WTC11 (cell line): ENCODE measurements around the gene NUDCD3. TPM values are rescaled to one million over a fixed set of nuclear protein-coding genes. Genes with fewer than 3 reads are reported as not detected.
A peak's percentile ranks its signal among the peaks of the same experiment; 100 is the strongest.

Source experiments
- ATAC-seq: fragments of 200-7000 bp; cut with Tn5 transposase; 2 replicates; pipeline ENCODE4 v1.10.0; 2021; ENCODE audit warnings: mild to moderate bottlenecking, moderate library complexity
- CTCF ChIA-PET: fragments of 300-600 bp; sonication (Branson Sonifier 250); formaldehyde crosslinking; loops from one replicate; lab custom pipeline; 2021; ENCODE audit warnings: antibody characterized with exemption; lab: Charles Lee
- POLR2A ChIA-PET: fragments of 350-600 bp; sonication (Branson Sonifier 250); formaldehyde crosslinking; loops from one replicate; lab custom pipeline; 2021; ENCODE audit warnings: antibody characterized with exemption; lab: Charles Lee
- DNase-seq: peaks from one replicate; pipeline ENCODE4 v3.0.0; 2021; ENCODE audit warnings: low spot score
- H3K27ac Mint-ChIP-seq: 2 replicates; pipeline ENCODE4 v1.8.0; 2021; ENCODE audit warnings: mixed read lengths
- H3K27me3 Mint-ChIP-seq: 2 replicates; pipeline ENCODE4 v1.8.0; 2021; ENCODE audit warnings: low read depth, mild to moderate bottlenecking, moderate library complexity, mixed read lengths
- H3K36me3 Mint-ChIP-seq: 2 replicates; pipeline ENCODE4 v1.8.0; 2021; ENCODE audit warnings: mixed read lengths
- H3K4me1 Mint-ChIP-seq: 2 replicates; pipeline ENCODE4 v1.8.0; 2022; ENCODE audit warnings: mixed read lengths
- H3K4me3 Mint-ChIP-seq: 2 replicates; pipeline ENCODE4 v1.8.0; 2021; ENCODE audit warnings: mild to moderate bottlenecking, moderate library complexity, mixed read lengths
- H3K9me3 Mint-ChIP-seq: 2 replicates; pipeline ENCODE4 v1.8.0; 2021; ENCODE audit warnings: mixed read lengths
- ATF1 ChIP-seq: sonication (generic); formaldehyde crosslinking; IDR thresholded peaks from 2 replicates; pipeline ENCODE4 v1.8.1; 2023; ENCODE audit warnings: mild to moderate bottlenecking, moderate library complexity, missing genetic modification reagents
- ATF6 ChIP-seq: sonication (generic); formaldehyde crosslinking; IDR thresholded peaks from 2 replicates; pipeline ENCODE4 v1.8.1; 2023; ENCODE audit warnings: mild to moderate bottlenecking, missing genetic modification reagents
- ETV6 ChIP-seq: sonication (generic); formaldehyde crosslinking; IDR thresholded peaks from 2 replicates; pipeline ENCODE4 v1.8.1; 2022; ENCODE audit warnings: mild to moderate bottlenecking, missing genetic modification reagents
- FOXK1 ChIP-seq: sonication (generic); formaldehyde crosslinking; IDR thresholded peaks from 2 replicates; pipeline ENCODE4 v1.8.0; 2022; ENCODE audit warnings: mild to moderate bottlenecking, moderate library complexity, missing genetic modification reagents
- FOXP1 ChIP-seq: sonication (generic); formaldehyde crosslinking; IDR thresholded peaks from 2 replicates; pipeline ENCODE4 v1.8.0; 2022; ENCODE audit warnings: missing genetic modification reagents, mild to moderate bottlenecking, moderate library complexity, borderline replicate concordance
- GRHL2 ChIP-seq: fragments of 250-450 bp; sonication (Bioruptor Pico); IDR thresholded peaks from 2 replicates; pipeline ENCODE4 v1.8.0; 2022; ENCODE audit warnings: mild to moderate bottlenecking, moderate library complexity; ENCODE audit not compliant: insufficient replicate concordance, severe bottlenecking
- IRF2 ChIP-seq: sonication (generic); formaldehyde crosslinking; IDR thresholded peaks from 2 replicates; pipeline ENCODE4 v1.8.0; 2022; ENCODE audit warnings: low read depth, missing genetic modification reagents, borderline replicate concordance
- JUN ChIP-seq: sonication (generic); formaldehyde crosslinking; IDR thresholded peaks from 2 replicates; pipeline ENCODE4 v1.8.0; 2023; ENCODE audit warnings: mild to moderate bottlenecking, missing genetic modification reagents
- NFYB ChIP-seq: sonication (generic); formaldehyde crosslinking; conservative IDR thresholded peaks from 2 replicates; pipeline ENCODE4 v1.8.0; 2022; ENCODE audit warnings: low read depth, missing genetic modification reagents
- PRDM15 ChIP-seq: sonication (generic); formaldehyde crosslinking; IDR thresholded peaks from 2 replicates; pipeline ENCODE4 v1.8.0; 2022; ENCODE audit warnings: missing genetic modification reagents
- RELA ChIP-seq: sonication (generic); formaldehyde crosslinking; IDR thresholded peaks from 2 replicates; pipeline ENCODE4 v1.8.1; 2022; ENCODE audit warnings: missing genetic modification reagents, mild to moderate bottlenecking, borderline replicate concordance
- TCF7 ChIP-seq: sonication (generic); formaldehyde crosslinking; IDR thresholded peaks from 2 replicates; pipeline ENCODE4 v1.8.0; 2022; ENCODE audit warnings: mild to moderate bottlenecking, low read depth, missing genetic modification reagents, moderate library complexity
- TP53 ChIP-seq: sonication (generic); formaldehyde crosslinking; IDR thresholded peaks from 2 replicates; pipeline ENCODE4 v1.8.1; 2023; ENCODE audit warnings: mild to moderate bottlenecking, missing genetic modification reagents
- ZNF219 ChIP-seq: sonication (generic); formaldehyde crosslinking; IDR thresholded peaks from 2 replicates; pipeline ENCODE4 v1.8.0; 2023; ENCODE audit warnings: missing genetic modification reagents, mild to moderate bottlenecking, borderline replicate concordance
- ZNF281 ChIP-seq: sonication (generic); formaldehyde crosslinking; IDR thresholded peaks from 2 replicates; pipeline ENCODE4 v1.8.0; 2023; ENCODE audit warnings: mild to moderate bottlenecking, missing genetic modification reagents
- ZNF317 ChIP-seq: sonication (generic); formaldehyde crosslinking; IDR thresholded peaks from 2 replicates; pipeline ENCODE4 v1.8.1; 2023; ENCODE audit warnings: low read depth, mild to moderate bottlenecking, moderate library complexity, missing genetic modification reagents, borderline replicate concordance
- ZNF416 ChIP-seq: fragments of 250-450 bp; sonication (Bioruptor Pico); IDR thresholded peaks from 2 replicates; pipeline ENCODE4 v1.9.0; 2021; ENCODE audit warnings: mild to moderate bottlenecking, inconsistent platforms
- total RNA-seq: library from RNA; stranded (reverse); gene quantifications from 3 replicates; pipeline ENCODE4 v1.2.3, GENCODE V29; 2021
- TF ChIP-seq, protein P1 (sequence below): sonication (generic); formaldehyde crosslinking; IDR thresholded peaks from 2 replicates; pipeline ENCODE4 v1.8.1; 2022; ENCODE audit warnings: low read depth, missing genetic modification reagents, borderline replicate concordance
- TF ChIP-seq, protein P2 (sequence below): fragments of 250-450 bp; sonication (Bioruptor Pico); IDR thresholded peaks from 2 replicates; pipeline ENCODE4 v1.8.0; 2021; ENCODE audit warnings: mild to moderate bottlenecking
- TF ChIP-seq, protein P3 (sequence below): sonication (generic); formaldehyde crosslinking; IDR thresholded peaks from 2 replicates; pipeline ENCODE4 v1.8.0; 2022; ENCODE audit warnings: mild to moderate bottlenecking, missing genetic modification reagents

NUDCD3 gene
- total RNA-seq, 1 experiment from 2014 or later = 71.8 TPM

DNA sequence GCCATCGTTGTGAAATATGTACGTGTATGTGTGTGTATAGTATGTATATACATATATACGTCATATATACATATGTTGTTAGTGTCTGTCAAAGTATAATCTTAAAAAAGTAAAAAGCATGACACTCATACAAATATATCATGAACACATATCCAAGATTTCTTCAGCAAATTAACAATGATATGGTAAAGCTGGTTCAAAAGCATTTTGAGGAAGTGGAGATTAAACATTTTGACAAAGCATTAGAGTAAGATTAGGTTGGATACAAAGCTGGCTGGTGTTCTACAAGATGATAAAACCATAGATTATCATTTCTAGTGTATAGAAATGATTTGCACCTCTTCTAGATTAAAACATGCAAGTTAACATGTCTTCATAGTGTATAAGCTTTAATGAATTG is 771 bp upstream of the NUDCD3 start:
- Mint-ChIP-seq H3K27ac (peak overlapping the region; percentile 99), H3K4me1 (peaks cover 22% of the 10 kb centered on the region), H3K36me3 (no peaks in the 10 kb centered on the region), H3K4me3 (peak overlapping the region; percentile 89), H3K9me3 (no peaks in the 10 kb centered on the region), H3K27me3 (peaks cover 5% of the 10 kb centered on the region)
- POLR2A ChIA-PET = no interaction called here
- CTCF ChIA-PET = interaction anchor here (1.2 to 3.9 kb wide), 3 partner anchors 43 to 251 kb away, joined by 3 to 17 read pairs (median 11); no protein-coding TSS in a partner anchor
- TF ChIP-seq FOXP1 (CRISPR knock-in tag) (no peak), NFYB (no peak), ETV6 (CRISPR knock-in tag) (no peak), JUN (CRISPR knock-in tag) (no peak), ATF6 (CRISPR knock-in tag) (no peak)
- DNase-seq = no peak
- ATAC-seq = no peak

- DNase-seq (no peak), ATAC-seq (peak; percentile 21)
- Mint-ChIP-seq H3K4me3 (peak overlapping the region; percentile 89), H3K27ac (peak overlapping the region; percentile 92), H3K9me3 (no peaks in the 10 kb centered on the region), H3K4me1 (peaks cover 22% of the 10 kb centered on the region), H3K27me3 (peaks cover 5% of the 10 kb centered on the region), H3K36me3 (peaks cover 3% of the 10 kb centered on the region)
- ChIA-PET CTCF (interaction anchor here (0.8 to 3.9 kb wide), 5 partner anchors 13 to 249 kb away, joined by 3 to 17 read pairs (median 5); no protein-coding TSS in a partner anchor), POLR2A (interaction anchor here (1.5 kb wide), 1 partner anchor 93 kb away, joined by 3 read pairs; no protein-coding TSS in a partner anchor)
- TF ChIP-seq IRF2 (no peak), ETV6 (CRISPR knock-in tag) (no peak), PRDM15 (CRISPR knock-in tag) (0 out of 2 replicates have a peak, but pooled peaks have one; percentile 25), ZNF317 (CRISPR knock-in tag) (no peak), ATF1 (CRISPR knock-in tag) (no peak)
- TF ChIP-seq, protein P1, sequence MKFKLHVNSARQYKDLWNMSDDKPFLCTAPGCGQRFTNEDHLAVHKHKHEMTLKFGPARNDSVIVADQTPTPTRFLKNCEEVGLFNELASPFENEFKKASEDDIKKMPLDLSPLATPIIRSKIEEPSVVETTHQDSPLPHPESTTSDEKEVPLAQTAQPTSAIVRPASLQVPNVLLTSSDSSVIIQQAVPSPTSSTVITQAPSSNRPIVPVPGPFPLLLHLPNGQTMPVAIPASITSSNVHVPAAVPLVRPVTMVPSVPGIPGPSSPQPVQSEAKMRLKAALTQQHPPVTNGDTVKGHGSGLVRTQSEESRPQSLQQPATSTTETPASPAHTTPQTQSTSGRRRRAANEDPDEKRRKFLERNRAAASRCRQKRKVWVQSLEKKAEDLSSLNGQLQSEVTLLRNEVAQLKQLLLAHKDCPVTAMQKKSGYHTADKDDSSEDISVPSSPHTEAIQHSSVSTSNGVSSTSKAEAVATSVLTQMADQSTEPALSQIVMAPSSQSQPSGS (CRISPR knock-in tag) = no peak
- TF ChIP-seq, protein P2, sequence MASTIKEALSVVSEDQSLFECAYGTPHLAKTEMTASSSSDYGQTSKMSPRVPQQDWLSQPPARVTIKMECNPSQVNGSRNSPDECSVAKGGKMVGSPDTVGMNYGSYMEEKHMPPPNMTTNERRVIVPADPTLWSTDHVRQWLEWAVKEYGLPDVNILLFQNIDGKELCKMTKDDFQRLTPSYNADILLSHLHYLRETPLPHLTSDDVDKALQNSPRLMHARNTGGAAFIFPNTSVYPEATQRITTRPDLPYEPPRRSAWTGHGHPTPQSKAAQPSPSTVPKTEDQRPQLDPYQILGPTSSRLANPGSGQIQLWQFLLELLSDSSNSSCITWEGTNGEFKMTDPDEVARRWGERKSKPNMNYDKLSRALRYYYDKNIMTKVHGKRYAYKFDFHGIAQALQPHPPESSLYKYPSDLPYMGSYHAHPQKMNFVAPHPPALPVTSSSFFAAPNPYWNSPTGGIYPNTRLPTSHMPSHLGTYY (CRISPR knock-in tag) = no peak
Observed at GRCh38 chr7:44489955-44490350, 505 bp downstream of the NUDCD3 start.

- no peak overlapping the region for H3K27ac Mint-ChIP-seq
- ATAC-seq (no peak), DNase-seq (no peak)
- no peaks in the 10 kb centered on the region for H3K27me3 Mint-ChIP-seq
- H3K4me3 Mint-ChIP-seq = peak overlapping the region; percentile 89
- no peaks in the 10 kb centered on the region for H3K9me3 Mint-ChIP-seq
- peaks cover 12% of the 10 kb centered on the region for H3K36me3 Mint-ChIP-seq
- TF ChIP-seq GRHL2 = no peak
- TF ChIP-seq, protein P3, sequence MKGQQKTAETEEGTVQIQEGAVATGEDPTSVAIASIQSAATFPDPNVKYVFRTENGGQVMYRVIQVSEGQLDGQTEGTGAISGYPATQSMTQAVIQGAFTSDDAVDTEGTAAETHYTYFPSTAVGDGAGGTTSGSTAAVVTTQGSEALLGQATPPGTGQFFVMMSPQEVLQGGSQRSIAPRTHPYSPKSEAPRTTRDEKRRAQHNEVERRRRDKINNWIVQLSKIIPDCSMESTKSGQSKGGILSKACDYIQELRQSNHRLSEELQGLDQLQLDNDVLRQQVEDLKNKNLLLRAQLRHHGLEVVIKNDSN (CRISPR knock-in tag) = no peak
- TF ChIP-seq TCF7 (CRISPR knock-in tag) = no peak
- TF ChIP-seq ZNF416 (CRISPR knock-in tag) = no peak
- TF ChIP-seq FOXK1 (CRISPR knock-in tag) = no peak
- no peak for TF ChIP-seq TP53
- no peak for TF ChIP-seq ATF1 (CRISPR knock-in tag)
- no peak for TF ChIP-seq ZNF281 (CRISPR knock-in tag)
- TF ChIP-seq ZNF219 (CRISPR knock-in tag) = no peak
- TF ChIP-seq RELA (CRISPR knock-in tag) = no peak
- peaks cover 22% of the 10 kb centered on the region for H3K4me1 Mint-ChIP-seq
- ChIA-PET POLR2A (no interaction called here), CTCF (interaction anchor here (3.9 kb wide), 1 partner anchor 140 kb away, joined by 17 read pairs; no protein-coding TSS in a partner anchor)
Observed at GRCh38 chr7:44488955-44489354, 1.5 kb downstream of the NUDCD3 start.
